GM12892 (cell line): ENCODE measurements around the gene OLIG1.

Experiments used
- POLR2A ChIP-seq: IDR thresholded peaks from 2 replicates; pipeline ENCODE4 v1.6.1; 2011; ENCODE audit warnings: low read depth, low read length, control low read depth
- POLR2AphosphoS5 ChIP-seq: IDR thresholded peaks from 2 replicates; pipeline ENCODE4 v1.6.1; 2011; ENCODE audit warnings: low read depth, low read length, control low read depth
- TAF1 ChIP-seq: IDR thresholded peaks from 2 replicates; pipeline ENCODE4 v1.6.1; 2011; ENCODE audit warnings: low read depth, mild to moderate bottlenecking, control low read depth, low read length, borderline replicate concordance

GRCh38 chr21:33024201-33025103 is 45.5 kb upstream of the OLIG1 start:
- no peak for TF ChIP-seq POLR2AphosphoS5
- no peak for TF ChIP-seq POLR2A
- no peak for TF ChIP-seq TAF1
